Heart left ventricle (tissue), 13 donors: ENCODE data around the gene TNPO3.

Source experiments
- CTCF ChIP-seq, 12 donors: fragments of 200-600 bp; sonication (generic) in 4 of 12; IDR thresholded peaks; one replicate each; pipeline versions ENCODE4 v1.5.0 to v1.8.0; 2018 to 2022; ENCODE audit warnings: antibody characterized with exemption in 12 of 12, mild to moderate bottlenecking in 5 of 12
- POLR2A ChIP-seq, 2 donors: fragments of 450-650 bp; IDR thresholded peaks; one replicate each; pipeline ENCODE4 v1.6.1; 2017; ENCODE audit warnings: antibody characterized with exemption in 2 of 2, mild to moderate bottlenecking in 2 of 2, moderate library complexity in 2 of 2
- donor health status: ischemic (EF 13 %, LVEDD 7.1; RV severe dilation, severe dysfunction).
- donor health status: DM: no; HTN: yes; CAD: no.
- donor health status: DM: no; HTN: no; CAD: no.
- donor health status: ischemic (EF 25% LVEDD 6.9; RV normal size, moderate dysfunction).
- donor health status: ischemic (EF 25% LVEDD 5.7; RV mildly dilated, moderate dysfunction).
- donor health status: ischemic (EF 35%, LVEDD 5.7; RV mildly dilated, moderate dysfunction).
- donor health status: nonischemic (EF 11% LVEDD 7.7; RV severe dilation, severe dysfunction).
- donor health status: DM: yes; HTN: yes; CAD: no.
- donor health status: PGD.
- donor health status: ischemic (EF 29% LVEDD 5.4; RV normal size, mild dysfunction).
- donor health status: nonischemic (EF 23%, LVEDD 6.1; RV moderate dilation, normal function).

GRCh38 chr7:128916643-128916915 lies 138.3 kb downstream of the TNPO3 start:
- TF ChIP-seq POLR2A (IDR thresholded peaks at IDR 0.05) (no peak), CTCF (IDR thresholded peaks at IDR 0.05) (no peak)
